Endothelial cell of umbilical vein (primary cell): ENCODE results near the gene UFSP1. TPM values are rescaled to one million over a fixed set of nuclear protein-coding genes. Genes with fewer than 3 reads are reported as not detected.

ENCODE experiments used
- BruUV-seq: library from RNA; stranded (reverse); fragments of 400-500 nt; replicated peaks from 2 replicates; lab custom pipeline; 2021; lab: Mats Ljungman, UMichigan
- CTCF ChIA-PET: fragments of 300-600, 350-600 bp; sonication (Branson Sonifier 250); formaldehyde crosslinking; loops from one replicate; lab custom pipeline; 2021; ENCODE audit warnings: antibody characterized with exemption, inconsistent platforms; lab: Charles Lee
- POLR2A ChIA-PET: fragments of 300-600, 350-600 bp; sonication (Branson Sonifier 250); formaldehyde crosslinking; loops from one replicate; lab custom pipeline; 2021; ENCODE audit warnings: antibody characterized with exemption, inconsistent platforms; lab: Charles Lee
- DNase-seq: peaks from one replicate; pipeline ENCODE4 v3.0.0-alpha.2; 2011; ENCODE audit warnings: low read depth, low spot score
- FAIRE-seq: peaks from 2 replicates; lab custom pipeline; 2011; peaks lifted over from hg19 to GRCh38; lab: Jason Lieb, UNC
- H2AFZ ChIP-seq: 2 replicates; pipeline ENCODE4 v1.6.0; 2012; ENCODE audit warnings: low read depth, low read length, control low read depth, inconsistent platforms
- H3K27ac ChIP-seq: 2 replicates; pipeline ENCODE4 v1.5.1; 2011; ENCODE audit warnings: low read depth, mild to moderate bottlenecking, control low read depth, low read length, moderate library complexity; ENCODE audit not compliant: insufficient read depth
- H3K27me3 ChIP-seq, 2 experiments: 2 replicates each; pipeline versions ENCODE4 v1.6.0 to v1.6.1; 2011; ENCODE audit warnings: low read length in 2 of 2, mixed read lengths in 1 of 2; ENCODE audit not compliant: control insufficient read depth in 2 of 2, insufficient read depth in 2 of 2
- H3K36me3 ChIP-seq, 2 experiments: 2 replicates in 1 of 2; 3 replicates in 1 of 2; pipeline ENCODE4 v1.5.1; 2011; ENCODE audit warnings: low read length in 2 of 2, mild to moderate bottlenecking in 1 of 2, moderate library complexity in 1 of 2; ENCODE audit not compliant: control insufficient read depth in 2 of 2, insufficient read depth in 2 of 2; ENCODE audit errors: extremely low read depth in 1 of 2
- H3K4me1 ChIP-seq: 3 replicates; pipeline ENCODE4 v1.5.1; 2011; ENCODE audit warnings: mild to moderate bottlenecking, low read length; ENCODE audit not compliant: control insufficient read depth, insufficient read depth; ENCODE audit errors: extremely low read depth
- H3K4me2 ChIP-seq: 2 replicates; pipeline ENCODE4 v1.6.1; 2011; ENCODE audit warnings: low read length, control low read depth, mixed read lengths; ENCODE audit not compliant: insufficient read depth
- H3K4me3 ChIP-seq, 3 experiments: fragments of 200-600 bp in 1 of 3; sonication (generic), shearing (Covaris generic) in 1 of 3; replicated peaks in 1 of 3; 2 replicates each; pipeline ENCODE4 v1.5.1; 2011 to 2016; ENCODE audit warnings: control low read depth in 3 of 3, low read length in 3 of 3, mild to moderate bottlenecking in 2 of 3, inconsistent platforms in 1 of 3, low read depth in 1 of 3, moderate library complexity in 1 of 3; ENCODE audit not compliant: insufficient read depth in 1 of 3
- H3K79me2 ChIP-seq: 2 replicates; pipeline ENCODE4 v1.6.0; 2012; ENCODE audit warnings: low read length, inconsistent platforms; ENCODE audit not compliant: control insufficient read depth, insufficient read depth
- H3K9ac ChIP-seq: replicated peaks from 2 replicates; pipeline ENCODE3; 2011; ENCODE audit warnings: low read length, control low read depth; ENCODE audit not compliant: insufficient read depth; ENCODE audit errors: extremely low read depth
- H3K9me1 ChIP-seq: replicated peaks from 3 replicates; pipeline ENCODE4 v1.6.0; 2011; ENCODE audit warnings: mild to moderate bottlenecking, low read length; ENCODE audit not compliant: control insufficient read depth, insufficient read depth; ENCODE audit errors: extremely low read depth
- H3K9me3 ChIP-seq: replicated peaks from 2 replicates; pipeline ENCODE4 v1.5.1; 2012; ENCODE audit warnings: low read length, inconsistent platforms; ENCODE audit not compliant: control insufficient read depth, insufficient read depth
- H4K20me1 ChIP-seq: replicated peaks from 2 replicates; pipeline ENCODE3; 2011; ENCODE audit warnings: mild to moderate bottlenecking, low read length; ENCODE audit not compliant: control insufficient read depth, insufficient read depth; ENCODE audit errors: extremely low read depth
- EZH2 ChIP-seq: IDR thresholded peaks from 2 replicates; pipeline ENCODE4 v1.6.1; 2012; ENCODE audit warnings: borderline replicate concordance, low read depth, mild to moderate bottlenecking, moderate library complexity, low read length, inconsistent platforms; ENCODE audit not compliant: severe bottlenecking
- FOS ChIP-seq: IDR thresholded peaks from 2 replicates; pipeline ENCODE4 v1.6.1; 2011; ENCODE audit warnings: mild to moderate bottlenecking, low read length, moderate library complexity, borderline replicate concordance; ENCODE audit not compliant: insufficient read depth
- GATA2 ChIP-seq: IDR thresholded peaks from 2 replicates; pipeline ENCODE4 v1.7.0; 2011; ENCODE audit warnings: low read depth, mild to moderate bottlenecking, moderate library complexity, mixed read lengths, low read length; ENCODE audit not compliant: insufficient read length, insufficient read depth
- JUN ChIP-seq: IDR thresholded peaks from 2 replicates; pipeline ENCODE4 v1.6.1; 2011; ENCODE audit warnings: borderline replicate concordance, low read depth; ENCODE audit not compliant: insufficient read length, insufficient read depth
- MYC ChIP-seq: IDR thresholded peaks from one replicate; pipeline ENCODE4 v1.6.1; 2011; ENCODE audit warnings: mild to moderate bottlenecking, low read depth, low read length
- POLR2A ChIP-seq: IDR thresholded peaks from 2 replicates; pipeline ENCODE4 v1.6.1; 2012; ENCODE audit warnings: low read depth, mild to moderate bottlenecking, control low read depth, low read length
- POLR2AphosphoS5 ChIP-seq: IDR thresholded peaks from 2 replicates; pipeline ENCODE4 v1.6.1; 2012; ENCODE audit warnings: low read depth, mild to moderate bottlenecking, control low read depth, low read length, moderate library complexity; ENCODE audit not compliant: insufficient read depth
- dilution Hi-C: fragments of 300-500 bp; cut with MboI; formaldehyde crosslinking; loops from one replicate; pipeline ENCODE4 v1.15.0; 2019; ENCODE audit warnings: low sequenced_read_pairs; ENCODE audit not compliant: extremely low pct_ligation_motif_present
- intact Hi-C: fragments of 100-400 bp; cut with micrococcal nuclease; formaldehyde crosslinking; loops from one replicate; pipeline ENCODE4 v1.10.0; 2022
- polyA plus RNA-seq, 4 experiments: library from polyadenylated mRNA; depleted of rRNA in 3 of 4; stranded (reverse) in 3 of 4; unstranded in 1 of 4; fragments of >200 nt; gene quantifications; 2 replicates each; pipeline versions ENCODE4 v1.2.1 to v1.2.3, GENCODE V29; 2011 to 2012; ENCODE audit warnings: missing spikeins in 1 of 4
- total RNA-seq: library from RNA; stranded (reverse); gene quantifications from 2 replicates; pipeline ENCODE4 v1.2.3, GENCODE V29; 2021
- TF ChIP-seq, protein P1 (sequence below): IDR thresholded peaks from 2 replicates; pipeline ENCODE4 v1.6.1; 2011; ENCODE audit not compliant: insufficient read depth, insufficient read length
- TF ChIP-seq, protein P2 (sequence below), 2 donors: IDR thresholded peaks; 1 replicate in 1 of 2; 2 replicates in 1 of 2; pipeline ENCODE4 v1.5.1; 2011; ENCODE audit warnings: low read length in 2 of 2, mild to moderate bottlenecking in 2 of 2, moderate library complexity in 2 of 2, control low read depth in 1 of 2, inconsistent platforms in 1 of 2, low read depth in 1 of 2; ENCODE audit not compliant: insufficient read depth in 1 of 2; ENCODE audit errors: extremely low read depth in 1 of 2

The UFSP1 gene
- total and polyA plus RNA-seq, 2 donors (not counting 3 experiments of a cell fraction or from before 2014, with no cell fraction given): 0.84 to 0.93 TPM

DNA sequence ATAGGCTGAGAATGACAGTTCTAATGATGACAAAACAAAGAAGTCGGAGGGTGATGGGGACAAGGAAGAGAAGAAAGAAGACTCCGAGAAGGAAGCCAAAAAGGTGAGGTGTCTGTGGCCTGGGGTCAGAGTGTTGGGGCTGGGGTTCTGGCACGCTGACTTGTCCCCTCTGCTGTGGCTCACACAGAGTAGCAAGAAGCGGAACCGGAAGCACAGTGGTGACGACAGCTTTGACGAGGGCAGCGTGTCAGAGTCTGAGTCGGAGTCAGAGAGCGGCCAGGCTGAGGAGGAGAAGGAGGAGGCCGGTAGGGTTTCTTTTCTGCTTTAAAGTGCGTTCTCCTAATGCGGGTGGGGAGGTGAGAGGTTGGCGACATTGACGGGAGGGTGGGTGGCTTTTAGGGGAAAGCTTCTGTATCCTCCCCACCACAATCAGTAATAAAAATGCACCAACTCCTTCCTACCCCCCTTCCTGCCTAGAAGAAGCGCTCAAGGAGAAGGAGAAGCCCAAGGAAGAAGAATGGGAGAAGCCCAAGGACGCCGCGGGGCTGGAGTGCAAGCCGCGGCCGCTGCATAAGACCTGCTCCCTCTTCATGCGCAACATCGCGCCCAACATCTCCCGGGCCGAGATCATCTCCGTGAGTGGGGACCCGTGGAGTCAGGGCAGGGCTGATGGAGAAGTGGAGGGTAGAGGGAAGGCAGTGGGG lies 4.6 kb downstream of the UFSP1 start:
- Histone ChIP-seq H2AFZ (no peak overlapping the region), H3K27ac (no peak overlapping the region), H3K27me3 (no peaks in the 10 kb centered on the region), H3K9me3 (no peaks in the 10 kb centered on the region), H3K36me3 (peaks cover 23 to 67% of the 10 kb centered on the region in 2 experiments), H3K79me2 (peaks cover 35% of the 10 kb centered on the region), H3K9me1 (no peaks in the 10 kb centered on the region), H4K20me1 (no peaks in the 10 kb centered on the region), H3K9ac (no peak overlapping the region), H3K4me1 (peaks cover 24% of the 10 kb centered on the region), H3K4me2 (no peak overlapping the region), H3K4me3 (no peak overlapping the region)
- TF ChIP-seq, protein P1, sequence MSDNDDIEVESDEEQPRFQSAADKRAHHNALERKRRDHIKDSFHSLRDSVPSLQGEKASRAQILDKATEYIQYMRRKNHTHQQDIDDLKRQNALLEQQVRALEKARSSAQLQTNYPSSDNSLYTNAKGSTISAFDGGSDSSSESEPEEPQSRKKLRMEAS: no peak
- TF ChIP-seq GATA2: no peak
- TF ChIP-seq, protein P2, sequence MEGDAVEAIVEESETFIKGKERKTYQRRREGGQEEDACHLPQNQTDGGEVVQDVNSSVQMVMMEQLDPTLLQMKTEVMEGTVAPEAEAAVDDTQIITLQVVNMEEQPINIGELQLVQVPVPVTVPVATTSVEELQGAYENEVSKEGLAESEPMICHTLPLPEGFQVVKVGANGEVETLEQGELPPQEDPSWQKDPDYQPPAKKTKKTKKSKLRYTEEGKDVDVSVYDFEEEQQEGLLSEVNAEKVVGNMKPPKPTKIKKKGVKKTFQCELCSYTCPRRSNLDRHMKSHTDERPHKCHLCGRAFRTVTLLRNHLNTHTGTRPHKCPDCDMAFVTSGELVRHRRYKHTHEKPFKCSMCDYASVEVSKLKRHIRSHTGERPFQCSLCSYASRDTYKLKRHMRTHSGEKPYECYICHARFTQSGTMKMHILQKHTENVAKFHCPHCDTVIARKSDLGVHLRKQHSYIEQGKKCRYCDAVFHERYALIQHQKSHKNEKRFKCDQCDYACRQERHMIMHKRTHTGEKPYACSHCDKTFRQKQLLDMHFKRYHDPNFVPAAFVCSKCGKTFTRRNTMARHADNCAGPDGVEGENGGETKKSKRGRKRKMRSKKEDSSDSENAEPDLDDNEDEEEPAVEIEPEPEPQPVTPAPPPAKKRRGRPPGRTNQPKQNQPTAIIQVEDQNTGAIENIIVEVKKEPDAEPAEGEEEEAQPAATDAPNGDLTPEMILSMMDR (IDR thresholded peaks at IDR 0.05; ENCODE audit: extremely low read depth in 1 of 2, insufficient read depth in 1 of 2, low read depth in 1 of 2, low read length in 2 of 2): no peak
- no peak for TF ChIP-seq POLR2A
- no peak for TF ChIP-seq EZH2
- no peak for TF ChIP-seq JUN
- no peak for TF ChIP-seq POLR2AphosphoS5
- no peak for TF ChIP-seq MYC
- no peak for TF ChIP-seq FOS
- FAIRE-seq: no peak
- BruUV-seq: no TSS peak
- ChIA-PET POLR2A (no interaction called here), CTCF (interaction anchor here (1.5 kb wide), 1 partner anchor 33 kb away, joined by 4 read pairs; the partner anchor contains the start of gene SLC12A9)
- no peak for DNase-seq
- intact Hi-C loops: no loop called here
- dilution Hi-C loops: no loop called here
